Mucosa of descending colon (tissue), 3 donors: ENCODE measurements around the gene RIC1. TPM values are rescaled to one million over a fixed set of nuclear protein-coding genes. Genes with fewer than 3 reads are reported as not detected.
"Not testable (repeated sequence)": the region's sequence is repeated elsewhere in the genome, so short reads cannot be mapped to it uniquely, and the experiment has no call there.

Experiments used
- ATAC-seq: fragments of 200-7000 bp; cut with Tn5 transposase; one replicate; pipeline ENCODE4 v1.9.1; 2020; ENCODE audit warnings: mild to moderate bottlenecking, moderate library complexity
- DNase-seq, 3 donors: peaks; one replicate each; pipeline ENCODE4 v3.0.0-alpha.2; 2020
- H3K36me3 ChIP-seq: fragments of 200-600 bp; one replicate; pipeline ENCODE4 v1.8.0; 2021; ENCODE audit warnings: low read depth, mild to moderate bottlenecking
- H3K4me1 ChIP-seq: fragments of 200-600 bp; one replicate; pipeline ENCODE4 v1.8.0; 2021; ENCODE audit warnings: low read depth, mild to moderate bottlenecking
- H3K4me3 ChIP-seq: fragments of 200-600 bp; one replicate; pipeline ENCODE4 v1.8.0; 2021; ENCODE audit warnings: mild to moderate bottlenecking
- H3K9me3 ChIP-seq: fragments of 200-600 bp; one replicate; pipeline ENCODE4 v1.8.0; 2021; ENCODE audit warnings: mild to moderate bottlenecking
- intact Hi-C, 2 donors: fragments of 100-400 bp; cut with DNase I in 1 of 2; cut with micrococcal nuclease in 1 of 2; formaldehyde crosslinking; loops; one replicate each; pipeline versions ENCODE4 v1.11.0 to v1.11.1; 2022; cut with DNase I, micrococcal nuclease
- total RNA-seq, 3 donors: library from RNA; stranded (reverse); fragmentation: NEBNext Ultra II Directional in 2 of 3; extraction: Animal tissue kit (Norgen Biotek cat#: 25700) in 2 of 3; gene quantifications; one replicate each; pipeline versions ENCODE4 v1.2.1 to v1.2.4, GENCODE V29; 2021 to 2023
- TF ChIP-seq, protein P1 (sequence below): fragments of 200-600 bp; IDR thresholded peaks from one replicate; pipeline ENCODE4 v1.8.0; 2022; ENCODE audit warnings: antibody characterized with exemption, mild to moderate bottlenecking
- donor health status: DM: no; HTN: no; CAD: no; lungs with moderate emphysema.
- donor health status: DM: no; HTN: no; CAD: no.
- donor health status: DM: no; HTN: yes; CAD: no.

Gene RIC1
- total RNA-seq, 3 donors from 2014 or later, result 15.8 to 22.4 (median 20.2) TPM

DNA sequence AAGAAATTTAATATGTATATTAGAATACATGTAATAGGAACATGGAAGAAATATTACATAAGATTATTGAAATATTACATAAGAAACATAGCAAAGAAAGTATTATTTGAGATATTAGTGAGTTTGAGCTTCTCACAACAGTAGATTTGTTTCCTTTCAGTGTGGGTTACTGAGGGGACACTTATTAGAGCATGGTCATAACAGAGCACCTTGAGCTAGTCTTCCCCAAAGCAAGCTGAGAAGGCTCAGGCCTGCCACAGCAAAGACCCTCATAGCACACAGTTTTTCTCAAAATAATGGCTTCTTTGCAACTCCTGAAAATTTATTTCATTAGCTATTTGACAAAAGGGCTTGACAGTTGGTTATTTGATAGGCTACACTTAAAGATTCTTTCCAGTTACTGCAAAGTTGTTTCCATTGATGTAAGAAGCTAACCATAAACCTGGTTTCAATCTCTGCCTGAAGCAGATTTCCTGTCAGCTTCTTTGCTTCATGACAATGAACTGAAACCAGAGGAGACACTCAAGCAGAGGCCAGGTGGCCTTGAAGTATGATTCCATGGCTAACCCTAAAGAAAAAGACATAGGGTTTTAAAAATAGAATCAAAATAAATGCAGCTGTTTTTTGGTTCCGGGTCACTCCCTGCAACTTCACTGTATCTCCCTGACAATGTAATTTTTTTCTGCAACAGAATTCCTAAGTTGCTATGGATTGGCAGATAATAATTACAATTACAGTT lies 135.4 kb downstream of the RIC1 start:
- Histone ChIP-seq H3K36me3 (no peaks in the 10 kb centered on the region), H3K4me1 (no peaks in the 10 kb centered on the region), H3K9me3 (no peaks in the 10 kb centered on the region), H3K4me3 (no peak overlapping the region)
- ATAC-seq (no peak), DNase-seq (no peak)
- TF ChIP-seq, protein P1, sequence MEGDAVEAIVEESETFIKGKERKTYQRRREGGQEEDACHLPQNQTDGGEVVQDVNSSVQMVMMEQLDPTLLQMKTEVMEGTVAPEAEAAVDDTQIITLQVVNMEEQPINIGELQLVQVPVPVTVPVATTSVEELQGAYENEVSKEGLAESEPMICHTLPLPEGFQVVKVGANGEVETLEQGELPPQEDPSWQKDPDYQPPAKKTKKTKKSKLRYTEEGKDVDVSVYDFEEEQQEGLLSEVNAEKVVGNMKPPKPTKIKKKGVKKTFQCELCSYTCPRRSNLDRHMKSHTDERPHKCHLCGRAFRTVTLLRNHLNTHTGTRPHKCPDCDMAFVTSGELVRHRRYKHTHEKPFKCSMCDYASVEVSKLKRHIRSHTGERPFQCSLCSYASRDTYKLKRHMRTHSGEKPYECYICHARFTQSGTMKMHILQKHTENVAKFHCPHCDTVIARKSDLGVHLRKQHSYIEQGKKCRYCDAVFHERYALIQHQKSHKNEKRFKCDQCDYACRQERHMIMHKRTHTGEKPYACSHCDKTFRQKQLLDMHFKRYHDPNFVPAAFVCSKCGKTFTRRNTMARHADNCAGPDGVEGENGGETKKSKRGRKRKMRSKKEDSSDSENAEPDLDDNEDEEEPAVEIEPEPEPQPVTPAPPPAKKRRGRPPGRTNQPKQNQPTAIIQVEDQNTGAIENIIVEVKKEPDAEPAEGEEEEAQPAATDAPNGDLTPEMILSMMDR, result no peak
- intact Hi-C loops, result no loop called here

GRCh38 chr9:5767968-5768932 lies 139.3 kb downstream of the RIC1 start:
- H3K36me3 ChIP-seq, result no peaks in the 10 kb centered on the region

DNA sequence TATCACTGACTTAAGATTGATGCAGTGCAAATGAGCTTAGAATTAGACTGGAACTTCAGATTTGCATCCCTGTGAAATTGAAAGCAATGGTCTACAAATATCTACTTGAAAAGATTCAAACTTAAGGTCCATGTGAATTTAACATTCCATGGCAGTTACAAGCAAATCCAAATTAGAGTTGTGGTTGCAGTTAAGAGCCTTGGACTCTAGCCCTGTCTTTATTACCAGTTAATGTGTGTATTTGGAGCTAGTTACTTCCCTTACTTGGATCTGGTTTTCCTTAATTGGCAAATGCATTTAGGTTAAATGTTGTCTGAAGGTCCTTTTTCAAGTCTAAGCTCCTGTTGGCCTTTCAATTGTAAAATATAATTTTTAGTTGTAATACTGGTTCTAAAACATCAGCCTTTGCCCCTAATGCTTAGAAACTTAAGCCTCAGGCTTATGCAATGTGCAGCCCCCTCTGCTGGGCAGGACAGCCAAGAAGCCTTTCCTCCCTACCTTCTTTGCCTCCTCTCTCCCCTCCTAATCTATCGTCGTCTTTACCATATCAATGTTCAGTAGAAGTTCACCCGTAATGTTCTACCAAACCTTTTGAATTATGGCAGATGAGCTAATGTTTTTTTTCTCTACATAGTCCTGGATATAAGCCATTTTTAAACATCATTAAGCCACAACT lies 144.6 kb downstream of the RIC1 start:
- intact Hi-C loops, result no loop called here
- peaks cover 3% of the 10 kb centered on the region for H3K36me3 ChIP-seq
- DNase-seq (no peak), ATAC-seq (no peak)
- TF ChIP-seq, protein P1, result no peak
- no peaks in the 10 kb centered on the region for H3K4me1 ChIP-seq
- H3K4me3 ChIP-seq, result no peak overlapping the region
- H3K9me3 ChIP-seq, result peaks cover under 1% of the 10 kb centered on the region

More at GRCh38 chr9:5767968-5768932, 139.3 kb downstream of the RIC1 start:
- ATAC-seq (no peak), DNase-seq (no peak)
- no peak overlapping the region for H3K4me3 ChIP-seq
- no peaks in the 10 kb centered on the region for H3K9me3 ChIP-seq
- intact Hi-C loops, result no loop called here
- H3K4me1 ChIP-seq, result no peaks in the 10 kb centered on the region
- TF ChIP-seq, protein P1, result no peak

GRCh38 chr9:5778805-5779204 lies 149.9 kb downstream of the RIC1 start:
- no peaks in the 10 kb centered on the region for H3K4me1 ChIP-seq
- H3K36me3 ChIP-seq, result peaks cover 13% of the 10 kb centered on the region
- TF ChIP-seq, protein P1, result no peak
- no peak for ATAC-seq
- no peak for DNase-seq
- intact Hi-C loops, result no loop called here
- peaks cover 14% of the 10 kb centered on the region for H3K9me3 ChIP-seq
- H3K4me3 ChIP-seq, result no peak overlapping the region

DNA sequence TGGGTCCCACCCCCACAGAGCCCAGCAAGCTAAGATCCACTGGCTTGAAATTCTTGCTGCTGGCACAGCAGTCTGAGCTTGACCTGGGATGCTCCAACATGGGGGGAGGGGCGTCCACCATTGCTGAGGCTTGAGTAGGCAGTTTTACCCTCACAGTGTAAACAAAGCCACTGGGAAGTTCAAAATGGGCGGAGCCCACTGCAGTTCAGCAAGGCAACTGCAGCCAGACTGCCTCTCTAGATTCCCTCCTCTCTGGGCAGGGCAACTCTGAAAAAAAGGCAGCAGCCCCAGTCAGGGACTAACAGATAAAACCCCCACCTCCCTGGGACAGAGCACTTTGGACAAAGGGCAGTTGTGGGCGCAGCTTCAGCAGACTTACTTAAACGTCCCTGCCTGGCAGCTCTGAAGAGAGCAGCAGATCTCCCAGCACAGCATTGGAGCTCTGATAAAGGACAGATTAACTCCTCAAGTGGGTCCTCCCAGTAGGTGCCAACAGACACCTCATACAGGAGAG lies 150.9 kb downstream of the RIC1 start:
- DNase-seq (peak in 1 of 3 donors; percentile 23), ATAC-seq (peak; percentile 16)
- peaks cover 14% of the 10 kb centered on the region for H3K9me3 ChIP-seq
- intact Hi-C loops, H3K4me3 ChIP-seq, H3K4me1 ChIP-seq: not testable (repeated sequence)
- peaks cover 13% of the 10 kb centered on the region for H3K36me3 ChIP-seq

DNA sequence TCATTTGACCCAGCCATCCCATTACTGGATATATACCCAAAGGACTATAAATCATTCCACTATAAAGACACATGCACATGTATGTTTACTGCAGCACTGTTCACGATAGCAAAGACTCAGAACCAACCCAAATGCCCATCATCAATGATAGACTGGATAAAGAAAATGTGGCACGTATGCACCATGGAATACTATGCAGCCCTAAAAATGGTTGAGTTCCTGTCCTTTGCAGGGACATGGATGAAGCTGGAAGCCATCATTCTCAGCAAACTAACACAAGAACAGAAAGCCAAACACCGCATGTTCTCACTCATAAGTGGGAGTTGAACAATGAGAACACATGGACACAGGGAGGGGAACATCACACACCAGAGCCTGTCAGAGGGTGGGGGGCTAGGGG lies 154.5 kb downstream of the RIC1 start:
- H3K4me3 ChIP-seq, intact Hi-C loops, ATAC-seq, H3K4me1 ChIP-seq, DNase-seq, H3K36me3 ChIP-seq: not testable (repeated sequence)
- H3K9me3 ChIP-seq, result peaks cover 14% of the 10 kb centered on the region
